HG02973 (cell line): ENCODE measurements around the gene YIPF2.

Experiments used
- ATAC-seq: cut with Tn5 transposase; IDR thresholded peaks from one replicate; pipeline ENCODE4 v1.9.1; 2021; ENCODE audit warnings: moderate library complexity; ENCODE audit not compliant: unreplicated experiment

YIPF2 gene

DNA sequence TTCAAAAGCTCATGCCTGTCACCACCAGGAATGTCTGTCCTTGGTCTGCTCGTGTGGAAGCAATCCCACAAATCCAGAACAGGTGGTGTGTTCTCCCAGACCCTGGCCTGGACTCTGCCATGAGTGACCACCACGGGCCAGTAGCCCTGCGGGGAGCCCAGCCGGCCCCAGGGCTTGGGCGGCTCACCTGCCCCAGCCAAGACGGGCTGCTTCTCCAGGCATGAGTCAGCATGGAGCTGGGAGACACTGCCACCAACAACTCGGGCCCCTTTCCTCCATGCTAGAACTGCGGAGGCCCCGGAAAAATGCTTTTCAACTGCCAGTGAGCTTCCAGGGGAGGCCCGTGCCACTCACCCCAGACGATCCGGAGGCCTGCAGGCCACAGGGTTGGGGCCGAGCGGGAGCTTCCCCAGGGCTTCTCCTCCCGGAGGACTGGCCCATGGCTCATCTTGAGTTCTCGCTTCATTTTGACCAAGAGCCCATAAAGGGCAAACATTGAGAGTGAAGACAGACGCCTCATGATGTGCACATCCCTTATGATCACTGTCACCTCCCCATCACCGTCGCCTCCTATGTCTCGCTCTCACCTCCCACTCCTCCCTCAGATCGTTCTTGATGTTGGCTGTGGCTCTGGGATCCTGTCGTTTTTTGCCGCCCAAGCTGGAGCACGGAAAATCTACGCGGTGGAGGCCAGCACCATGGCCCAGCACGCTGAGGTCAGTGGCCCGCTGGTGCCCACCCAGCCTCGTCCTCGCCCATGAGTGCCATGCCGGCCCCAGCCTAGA, 16.7 kb downstream of the YIPF2 start:
- no peak for ATAC-seq

- no peak for ATAC-seq
These were observed 20.0 kb downstream of the YIPF2 start for GRCh38 chr19:10908380-10908960.

DNA sequence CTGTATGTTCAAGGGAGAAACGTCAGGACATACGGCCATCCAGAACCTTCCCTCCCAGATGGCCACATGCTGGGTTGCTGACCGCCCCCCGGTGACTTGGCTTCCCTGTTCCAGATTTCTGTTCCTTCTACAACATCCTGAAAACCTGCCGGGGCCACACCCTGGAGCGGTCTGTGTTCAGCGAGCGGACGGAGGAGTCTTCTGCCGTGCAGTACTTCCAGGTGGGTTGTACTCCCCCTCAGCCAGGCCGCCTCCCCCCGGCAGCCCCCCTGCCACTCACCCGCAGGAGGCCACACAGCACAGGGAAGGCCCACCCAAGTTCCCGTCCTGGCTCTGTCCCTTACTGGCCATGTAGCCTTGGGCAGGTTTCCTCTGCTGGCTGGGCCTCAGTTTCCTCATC, 20.5 kb downstream of the YIPF2 start:
- ATAC-seq, result no peak

GRCh38 chr19:10899151-10899653, 29.2 kb downstream of the YIPF2 start:
- no peak for ATAC-seq

- no peak for ATAC-seq
These were observed 29.8 kb downstream of the YIPF2 start for GRCh38 chr19:10898633-10899032.

DNA sequence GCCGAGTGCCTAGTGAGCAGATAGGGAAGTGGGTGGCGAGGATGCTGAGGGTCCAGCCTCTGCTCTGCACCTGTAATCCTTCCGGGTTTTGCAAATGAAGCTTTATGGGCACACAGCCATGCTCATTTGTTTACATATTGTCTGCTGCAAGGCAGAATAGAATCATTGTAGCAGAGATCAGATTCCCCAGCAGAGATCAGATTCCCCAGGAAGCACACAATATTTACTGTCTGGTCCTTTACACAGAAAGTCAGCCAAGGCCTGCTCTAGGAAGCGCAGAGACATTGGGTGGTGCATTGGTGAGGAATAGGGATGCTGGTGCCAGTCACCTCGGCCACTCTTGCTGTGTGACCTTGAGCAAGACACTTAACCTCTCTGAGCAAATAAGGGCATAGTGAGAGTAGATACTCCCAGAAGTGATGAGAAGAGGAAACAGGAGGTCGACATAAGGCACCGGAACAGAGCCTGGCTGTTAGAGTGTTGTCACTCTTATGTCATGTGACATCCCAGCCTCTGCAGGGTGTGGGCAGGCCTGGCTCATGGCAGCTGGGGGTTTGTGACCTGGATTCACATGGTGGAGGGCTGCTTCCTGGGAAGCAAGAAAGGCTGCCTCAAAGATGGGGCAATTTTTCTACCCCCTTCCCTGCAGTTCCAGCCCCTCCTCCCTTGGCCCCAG, 31.4 kb downstream of the YIPF2 start:
- no peak for ATAC-seq

DNA sequence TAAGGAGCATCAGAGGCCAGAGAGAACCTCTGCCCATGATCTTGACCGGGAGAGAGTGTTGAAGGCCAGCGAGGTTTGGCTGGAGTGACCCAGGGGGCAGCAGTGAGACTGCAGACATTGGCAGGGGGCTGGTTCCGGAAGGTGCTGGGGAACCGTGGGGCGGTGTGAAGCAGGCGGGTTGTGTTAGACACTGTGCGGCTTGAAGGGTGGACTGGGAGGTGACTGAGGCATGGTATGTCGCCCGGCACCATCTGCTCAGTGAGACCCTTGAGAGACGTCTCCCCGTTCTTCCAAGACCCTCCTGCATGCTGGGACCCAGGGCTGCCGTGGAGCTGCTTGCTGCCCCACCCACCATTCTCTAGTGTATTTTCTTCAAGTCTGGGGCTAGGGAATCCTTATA, 32.5 kb downstream of the YIPF2 start:
- ATAC-seq, result no peak

DNA sequence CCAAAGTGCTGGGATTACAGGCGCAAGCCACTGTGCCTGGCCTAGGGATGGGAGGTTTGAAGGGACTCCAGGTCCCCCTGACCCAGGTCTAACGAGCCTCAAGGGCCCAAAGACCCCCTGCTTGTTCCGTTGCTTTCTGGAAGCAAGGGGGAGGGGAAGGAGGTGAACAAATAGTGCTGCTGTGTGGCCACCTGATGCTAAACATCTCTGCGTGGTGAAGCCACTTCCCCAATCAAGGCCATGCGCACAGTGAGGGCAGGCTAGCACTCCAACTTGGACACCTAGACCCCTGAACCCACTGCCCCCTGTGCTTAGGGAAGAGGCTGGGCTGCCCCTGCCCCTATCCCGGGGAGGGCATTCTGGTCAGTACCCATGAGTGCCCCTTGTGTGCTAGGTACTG, 33.1 kb downstream of the YIPF2 start:
- no peak for ATAC-seq

DNA sequence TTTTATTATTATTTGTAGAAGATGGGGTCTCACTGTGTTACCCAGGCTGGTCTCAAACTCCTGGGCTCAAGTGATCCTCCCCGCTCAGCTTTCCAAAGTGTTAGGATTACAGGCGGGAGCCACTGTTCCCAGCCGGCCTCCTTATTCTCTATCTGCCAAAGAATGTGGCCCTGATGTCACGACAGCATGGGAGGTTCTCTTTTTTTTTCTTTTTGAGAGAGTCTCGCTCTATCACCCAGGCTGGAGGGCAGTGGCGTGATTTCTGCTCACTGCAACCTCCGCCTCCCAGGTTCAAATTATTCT, 33.6 kb downstream of the YIPF2 start:
- ATAC-seq, result no peak

- no peak for ATAC-seq
These were observed 36.2 kb downstream of the YIPF2 start for GRCh38 chr19:10892256-10892655.

GRCh38 chr19:10891405-10892086, 36.9 kb downstream of the YIPF2 start:
- no peak for ATAC-seq

GRCh38 chr19:10889880-10890279, 38.6 kb downstream of the YIPF2 start:
- no peak for ATAC-seq

- ATAC-seq, result no peak
These were observed 40.0 kb downstream of the YIPF2 start for GRCh38 chr19:10888421-10888866.

DNA sequence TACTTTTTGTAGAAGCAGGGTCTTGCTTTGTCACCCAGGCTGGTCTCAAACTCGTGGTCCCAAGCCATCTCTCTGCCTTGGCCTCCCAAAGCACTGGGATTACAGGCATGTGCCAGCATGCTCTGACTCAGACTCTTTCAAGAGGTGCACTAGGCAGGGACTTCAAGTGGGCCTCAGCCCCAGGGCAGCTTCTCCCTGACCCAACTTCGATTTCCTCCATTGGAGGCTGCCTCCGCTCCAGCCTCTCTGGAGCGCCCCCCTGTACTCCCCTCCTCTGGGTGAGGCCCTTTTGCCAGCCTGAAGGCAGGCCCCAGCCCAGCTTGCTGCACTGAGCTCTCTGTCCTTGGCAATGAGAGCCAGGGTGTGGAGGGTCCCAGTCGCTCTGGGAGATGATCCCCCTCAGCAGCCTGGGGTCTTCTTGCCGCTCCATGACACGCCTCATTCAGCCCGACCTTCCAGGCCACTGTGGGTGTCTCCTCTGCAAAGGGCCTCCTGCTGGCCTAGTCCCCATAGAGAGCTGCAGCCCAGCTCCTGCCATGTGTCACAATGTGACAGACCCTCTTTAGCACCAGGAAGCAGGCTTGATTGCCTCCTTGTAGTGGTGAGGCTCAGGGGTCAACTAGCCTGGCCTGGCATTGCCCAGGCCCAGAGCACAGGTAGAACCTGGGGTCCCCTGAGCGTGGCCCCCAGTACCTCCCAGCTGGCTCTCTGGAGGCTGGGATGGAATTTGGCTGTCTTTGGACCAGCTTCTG, 40.6 kb downstream of the YIPF2 start:
- ATAC-seq, result no peak

DNA sequence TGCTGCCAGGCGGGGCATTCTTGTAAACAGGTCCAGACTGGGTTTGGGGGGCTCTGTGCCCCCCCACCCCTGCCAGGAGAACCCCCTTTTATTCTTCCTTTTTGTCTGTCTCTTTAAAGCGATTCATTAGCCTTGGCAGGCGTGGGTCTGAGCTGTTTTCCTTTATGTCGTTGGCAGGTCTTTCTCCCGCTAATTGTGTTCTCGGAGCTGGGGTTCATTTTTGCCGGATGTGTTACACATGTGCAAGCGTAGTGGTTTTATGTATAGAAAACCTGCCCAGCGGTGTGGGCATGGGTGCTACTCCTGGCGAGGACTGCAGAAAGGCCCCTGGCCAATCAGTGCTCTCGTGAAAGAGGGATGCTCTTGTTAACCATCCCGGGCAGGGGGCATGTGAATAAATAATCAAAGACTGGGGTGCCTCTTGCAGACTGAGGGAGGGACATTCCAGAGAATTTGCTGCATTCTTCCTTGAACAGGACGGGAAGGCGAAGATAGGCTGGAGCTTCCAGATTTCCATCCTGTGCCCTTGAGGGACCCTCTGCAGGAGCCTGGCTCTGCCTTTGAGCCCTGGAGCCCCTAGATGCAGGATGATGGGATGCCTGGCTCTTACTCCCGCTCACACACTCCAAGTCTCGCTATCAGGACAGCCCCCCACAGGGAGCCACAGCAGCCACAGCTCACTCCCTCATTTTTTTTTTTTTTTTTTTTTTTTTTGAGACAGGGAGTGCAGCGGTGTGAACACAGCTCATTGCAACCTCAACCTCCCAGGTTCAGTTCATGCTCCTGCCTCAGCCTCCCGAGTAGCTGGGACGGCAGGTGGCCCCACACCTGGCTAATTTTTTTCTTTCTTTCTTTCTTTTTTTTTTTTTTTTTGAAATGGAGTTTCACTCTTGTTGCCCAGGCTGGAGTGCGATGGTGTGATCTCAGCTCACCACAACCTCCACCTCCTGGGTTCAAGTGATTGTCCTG, 43.0 kb downstream of the YIPF2 start:
- no peak for ATAC-seq

GRCh38 chr19:10884274-10884673, 44.2 kb downstream of the YIPF2 start:
- ATAC-seq, result no peak

DNA sequence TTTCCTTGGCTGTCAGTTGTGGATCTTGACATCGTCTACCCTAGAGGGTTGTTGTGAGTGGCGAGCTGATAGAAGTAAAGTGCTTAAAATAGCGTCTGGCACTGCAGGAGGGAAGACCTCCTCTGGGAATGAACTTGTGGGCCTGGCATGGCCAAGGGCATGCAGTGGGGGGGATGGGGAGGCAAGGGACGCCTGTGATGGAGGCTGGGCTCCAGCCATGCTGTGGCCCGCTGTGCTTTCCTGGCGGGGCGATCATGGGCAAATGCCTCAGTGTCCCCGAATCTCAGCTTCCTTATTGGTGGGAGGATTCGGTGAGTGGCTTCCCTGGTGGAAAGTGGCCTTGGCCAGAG, 46.4 kb downstream of the YIPF2 start:
- no peak for ATAC-seq

DNA sequence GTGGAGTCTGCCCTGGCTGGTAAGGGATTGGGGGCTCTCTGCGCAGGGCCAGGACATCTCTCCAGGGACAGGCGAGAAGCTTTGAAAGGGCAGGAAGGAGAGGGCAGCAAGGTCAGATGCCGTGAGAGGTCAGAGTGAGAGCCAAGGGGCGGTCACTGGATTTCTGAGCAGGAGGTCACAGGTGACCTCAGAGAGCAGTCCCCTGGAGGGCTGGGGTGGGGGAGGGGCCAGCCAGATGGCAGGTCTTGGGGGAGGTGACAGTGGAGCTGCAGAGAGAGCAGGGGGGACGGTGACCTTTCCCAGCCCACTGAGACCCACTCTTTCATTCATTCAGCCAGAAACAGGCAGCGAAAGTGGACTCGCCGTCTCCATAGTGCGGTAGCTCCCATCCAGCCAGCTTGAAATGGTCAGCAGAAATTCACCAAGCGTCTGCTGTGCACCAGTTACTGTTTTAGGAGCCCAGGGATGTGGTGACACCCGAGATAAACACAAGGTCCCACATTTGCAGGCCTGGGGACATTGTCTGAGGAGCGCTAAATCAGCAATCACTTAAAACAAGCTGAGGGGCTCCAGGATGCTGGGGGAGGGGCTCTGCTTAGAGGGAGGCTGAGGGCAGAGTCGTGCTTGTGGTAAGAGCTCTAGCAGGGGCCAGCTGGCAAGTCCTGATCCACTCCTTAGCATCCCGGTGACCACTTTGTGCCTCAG, 46.9 kb downstream of the YIPF2 start:
- ATAC-seq, result no peak

- no peak for ATAC-seq
These were observed 50.2 kb downstream of the YIPF2 start for GRCh38 chr19:10878253-10878652.
